ENCODE measurements around the gene SNAPIN.

SNAPIN gene

GRCh38 chr1:153633754-153634665, 24.5 kb upstream of the SNAPIN start, which contains the start of gene CHTOP:
CHTOP (plus strand) TSS chr1:153634066; CDS start chr1:153636589, 2,523 bp downstream.
- Histone ChIP-seq H3K36me3 (ENCODE audit: insufficient read depth, low read length) (peaks cover 27% of the 10 kb centered on the region), H3F3A (ENCODE audit: low read depth) (no peaks in the 10 kb centered on the region), H3K27me3 (ENCODE audit: insufficient read depth, low read length, poor library complexity, severe bottlenecking) (no peaks in the 10 kb centered on the region), H3K79me2 (ENCODE audit: insufficient read depth, low read length) (peaks cover 47% of the 10 kb centered on the region), H3K9me2 (replicated peaks; ENCODE audit: low read depth, low read length) (no peaks in the 10 kb centered on the region), H3K9ac (ENCODE audit: low read depth, low read length, poor library complexity, severe bottlenecking) (peak within 1 kb of the TSS; percentile 98), H2AFZ (ENCODE audit: low read length) (peak within 1 kb of the TSS; percentile 65), H4K20me1 (ENCODE audit: insufficient read depth, low read length, poor library complexity, severe bottlenecking) (peaks cover 43% of the 10 kb centered on the region), H3K4me2 (ENCODE audit: low read depth, low read length, poor library complexity, severe bottlenecking) (peak within 1 kb of the TSS; percentile 69), H3K4me1 (ENCODE audit: insufficient read depth, low read length, poor library complexity, severe bottlenecking) (peaks cover 34% of the 10 kb centered on the region), H3K4me3 (ENCODE audit: low read length, poor library complexity, severe bottlenecking) (peak within 1 kb of the TSS; percentile 93), H3K9me3 (ENCODE audit: insufficient read depth, low read depth, low read length) (no peaks in the 10 kb centered on the region)
- TF ChIP-seq CTCF (conservative IDR thresholded peaks at IDR 0.05; ENCODE audit: low read length) = no peak
- TF ChIP-seq EZH2phosphoT487 (IDR thresholded peaks at IDR 0.05; ENCODE audit: borderline replicate concordance) = no peak

- peaks cover 66% of the 10 kb centered on the region for H3K79me2 ChIP-seq (ENCODE audit: insufficient read depth, low read length)
These were observed 22.6 kb upstream of the SNAPIN start for GRCh38 chr1:153635872-153636271.

GRCh38 chr1:153636312-153636711, 22.2 kb upstream of the SNAPIN start:
- Histone ChIP-seq H3K36me3 (ENCODE audit: insufficient read depth, low read length) (peaks cover 50% of the 10 kb centered on the region), H3K79me2 (ENCODE audit: insufficient read depth, low read length) (peaks cover 70% of the 10 kb centered on the region), H3F3A (ENCODE audit: low read depth) (no peaks in the 10 kb centered on the region)

More at GRCh38 chr1:153635872-153636271, 22.6 kb upstream of the SNAPIN start:
- peak overlapping the region; percentile 98 for H3K9ac ChIP-seq (ENCODE audit: low read depth, low read length, poor library complexity, severe bottlenecking)
- no peaks in the 10 kb centered on the region for H3K27me3 ChIP-seq (ENCODE audit: insufficient read depth, low read length, poor library complexity, severe bottlenecking)
- no peaks in the 10 kb centered on the region for H3K9me2 ChIP-seq (replicated peaks; ENCODE audit: low read depth, low read length)
- no peaks in the 10 kb centered on the region for H3F3A ChIP-seq (ENCODE audit: low read depth)
- TF ChIP-seq EZH2phosphoT487 (IDR thresholded peaks at IDR 0.05; ENCODE audit: borderline replicate concordance) (no peak), CTCF (conservative IDR thresholded peaks at IDR 0.05; ENCODE audit: low read length) (no peak)
- H3K36me3 ChIP-seq (ENCODE audit: insufficient read depth, low read length) = peaks cover 46% of the 10 kb centered on the region
- peaks cover 50% of the 10 kb centered on the region for H4K20me1 ChIP-seq (ENCODE audit: insufficient read depth, low read length, poor library complexity, severe bottlenecking)
- H2AFZ ChIP-seq (ENCODE audit: low read length) = no peak overlapping the region
- H3K4me3 ChIP-seq (ENCODE audit: low read length, poor library complexity, severe bottlenecking) = peak overlapping the region; percentile 93
- peak overlapping the region; percentile 69 for H3K4me2 ChIP-seq (ENCODE audit: low read depth, low read length, poor library complexity, severe bottlenecking)
- no peaks in the 10 kb centered on the region for H3K9me3 ChIP-seq (ENCODE audit: insufficient read depth, low read depth, low read length)
- peaks cover 33% of the 10 kb centered on the region for H3K4me1 ChIP-seq (ENCODE audit: insufficient read depth, low read length, poor library complexity, severe bottlenecking)

More at GRCh38 chr1:153636312-153636711, 22.2 kb upstream of the SNAPIN start:
- H3K9me2 ChIP-seq (replicated peaks; ENCODE audit: low read depth, low read length) = no peaks in the 10 kb centered on the region
- H3K4me3 ChIP-seq (ENCODE audit: low read length, poor library complexity, severe bottlenecking) = peak overlapping the region; percentile 93
- H3K9me3 ChIP-seq (ENCODE audit: insufficient read depth, low read depth, low read length) = no peaks in the 10 kb centered on the region
- peaks cover 38% of the 10 kb centered on the region for H3K4me1 ChIP-seq (ENCODE audit: insufficient read depth, low read length, poor library complexity, severe bottlenecking)
- TF ChIP-seq CTCF (conservative IDR thresholded peaks at IDR 0.05; ENCODE audit: low read length) (no peak), EZH2phosphoT487 (IDR thresholded peaks at IDR 0.05; ENCODE audit: borderline replicate concordance) (no peak)
- no peak overlapping the region for H2AFZ ChIP-seq (ENCODE audit: low read length)
- peaks cover 50% of the 10 kb centered on the region for H4K20me1 ChIP-seq (ENCODE audit: insufficient read depth, low read length, poor library complexity, severe bottlenecking)
- H3K9ac ChIP-seq (ENCODE audit: low read depth, low read length, poor library complexity, severe bottlenecking) = peak overlapping the region; percentile 98
- peak overlapping the region; percentile 69 for H3K4me2 ChIP-seq (ENCODE audit: low read depth, low read length, poor library complexity, severe bottlenecking)
- no peaks in the 10 kb centered on the region for H3K27me3 ChIP-seq (ENCODE audit: insufficient read depth, low read length, poor library complexity, severe bottlenecking)

Data from Loucy (cell line).